HCT116 (cell line): ENCODE data around the gene RBL1.

Experiments used
- CEBPB ChIP-seq: IDR thresholded peaks from 2 replicates; pipeline ENCODE4 v1.6.1; 2012; ENCODE audit warnings: low read depth
- CTCF ChIP-seq, 3 experiments: fragments of 200-600 bp in 1 of 3; sonication (generic) in 1 of 3; IDR thresholded peaks in 2 of 3; conservative IDR thresholded peaks in 1 of 3; 2 replicates each; pipeline ENCODE4 v1.5.1; 2012 to 2017; ENCODE audit warnings: low read depth in 2 of 3, low read length in 2 of 3, antibody characterized with exemption in 1 of 3, borderline replicate concordance in 1 of 3, control low read depth in 1 of 3, mild to moderate bottlenecking in 1 of 3, mixed read lengths in 1 of 3, mixed run types in 1 of 3, moderate library complexity in 1 of 3; ENCODE audit not compliant: insufficient read depth in 1 of 3
- EGR1 ChIP-seq: IDR thresholded peaks from 2 replicates; pipeline ENCODE4 v1.6.1; 2012; ENCODE audit warnings: low read depth
- EZH2 ChIP-seq: fragments of 200-600 bp; sonication (generic); IDR thresholded peaks from 2 replicates; pipeline ENCODE4 v1.6.1; 2017; ENCODE audit warnings: antibody characterized with exemption, mixed run types
- EZH2phosphoT487 ChIP-seq: fragments of 200-600 bp; IDR thresholded peaks from 2 replicates; pipeline ENCODE4 v1.6.1; 2018; ENCODE audit warnings: antibody characterized with exemption, borderline replicate concordance
- POLR2A ChIP-seq: IDR thresholded peaks from 2 replicates; pipeline ENCODE4 v1.7.0; 2011; ENCODE audit warnings: borderline replicate concordance; ENCODE audit not compliant: insufficient read depth, insufficient read length; ENCODE audit errors: extremely low read depth
- POLR2AphosphoS5 ChIP-seq: IDR thresholded peaks from 2 replicates; pipeline ENCODE4 v1.6.1; 2011; ENCODE audit warnings: mild to moderate bottlenecking, low read depth, low read length, moderate library complexity
- TCF7L2 ChIP-seq: IDR thresholded peaks from 2 replicates; pipeline ENCODE4 v1.7.0; 2011; ENCODE audit warnings: borderline replicate concordance, inconsistent platforms; ENCODE audit not compliant: insufficient read depth, insufficient read length; ENCODE audit errors: extremely low read depth

GRCh38 chr20:36988494-36988966, 107.3 kb downstream of the RBL1 start:
- no peak for TF ChIP-seq CTCF (IDR thresholded peaks at IDR 0.05 in 2 of 3, conservative IDR thresholded peaks at IDR 0.05 in 1 of 3; ENCODE audit: borderline replicate concordance in 1 of 3, insufficient read depth in 1 of 3, low read depth in 2 of 3, low read length in 2 of 3)
- no peak for TF ChIP-seq EZH2phosphoT487
- TF ChIP-seq POLR2A, result no peak
- TF ChIP-seq TCF7L2, result no peak
- no peak for TF ChIP-seq EZH2
- no peak for TF ChIP-seq CEBPB
- no peak for TF ChIP-seq EGR1
- no peak for TF ChIP-seq POLR2AphosphoS5
